Medulla oblongata (tissue), 1 donor: ENCODE measurements around the gene ZCCHC2.
A peak's percentile ranks its signal among the peaks of the same experiment; 100 is the strongest.

Experiments
- DNase-seq: peaks from one replicate; pipeline ENCODE4 v3.0.0-alpha.2; 2015; ENCODE audit errors: extremely low spot score

ZCCHC2 gene

GRCh38 chr18:62576845-62577512 lies 54.2 kb downstream of the ZCCHC2 start:
- DNase-seq, result peak; percentile 44

DNA sequence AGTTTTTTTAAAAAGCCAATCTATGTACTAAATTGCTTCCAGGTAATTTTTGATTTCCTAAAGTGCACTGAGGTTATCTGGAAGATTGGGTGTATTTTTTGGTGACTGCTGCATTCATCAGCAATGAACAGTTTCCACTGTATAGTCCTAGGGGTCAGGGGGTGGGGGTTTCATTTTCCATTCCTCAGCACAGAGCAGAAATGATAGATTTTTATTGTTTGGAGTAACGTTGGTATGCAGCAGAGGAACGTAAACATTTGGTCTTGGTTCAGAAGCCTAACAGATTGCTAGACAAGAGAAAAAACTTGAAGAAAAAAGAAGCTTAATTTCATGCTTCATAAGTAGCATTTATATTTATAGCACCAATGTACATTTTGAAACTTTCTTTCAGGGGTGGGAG lies 54.9 kb downstream of the ZCCHC2 start:
- no peak for DNase-seq

DNA sequence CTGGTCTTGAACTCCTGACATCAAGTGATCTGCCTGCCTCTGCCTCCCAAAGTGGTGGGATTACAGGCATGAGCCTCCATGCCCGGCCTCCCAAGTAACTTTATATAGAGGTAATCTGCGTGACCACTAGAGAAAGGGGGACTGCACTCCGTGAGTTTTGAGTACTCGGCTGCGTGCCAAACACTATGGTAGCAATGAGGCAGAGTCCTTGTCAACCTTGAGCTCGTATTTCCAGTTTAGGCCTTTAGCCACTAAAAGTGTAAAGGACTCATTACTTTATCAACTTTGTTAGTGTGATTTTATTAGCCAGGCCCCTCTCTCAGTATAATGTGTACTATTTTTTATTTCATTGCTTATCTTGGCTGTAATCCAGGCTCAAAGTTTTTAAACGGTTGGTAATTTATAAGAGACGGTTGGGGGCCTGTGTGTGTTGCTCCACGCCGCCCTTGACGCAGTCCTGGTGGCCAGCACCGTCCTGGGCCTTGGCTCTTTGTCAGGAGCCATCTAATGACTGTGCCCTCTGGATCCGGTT lies 56.2 kb downstream of the ZCCHC2 start:
- DNase-seq, result no peak

- peak; percentile 13 for DNase-seq
Observed at GRCh38 chr18:62583376-62583775, 60.6 kb downstream of the ZCCHC2 start.

- peak; percentile 95 for DNase-seq
Observed at GRCh38 chr18:62584241-62585120, 61.7 kb downstream of the ZCCHC2 start.

DNA sequence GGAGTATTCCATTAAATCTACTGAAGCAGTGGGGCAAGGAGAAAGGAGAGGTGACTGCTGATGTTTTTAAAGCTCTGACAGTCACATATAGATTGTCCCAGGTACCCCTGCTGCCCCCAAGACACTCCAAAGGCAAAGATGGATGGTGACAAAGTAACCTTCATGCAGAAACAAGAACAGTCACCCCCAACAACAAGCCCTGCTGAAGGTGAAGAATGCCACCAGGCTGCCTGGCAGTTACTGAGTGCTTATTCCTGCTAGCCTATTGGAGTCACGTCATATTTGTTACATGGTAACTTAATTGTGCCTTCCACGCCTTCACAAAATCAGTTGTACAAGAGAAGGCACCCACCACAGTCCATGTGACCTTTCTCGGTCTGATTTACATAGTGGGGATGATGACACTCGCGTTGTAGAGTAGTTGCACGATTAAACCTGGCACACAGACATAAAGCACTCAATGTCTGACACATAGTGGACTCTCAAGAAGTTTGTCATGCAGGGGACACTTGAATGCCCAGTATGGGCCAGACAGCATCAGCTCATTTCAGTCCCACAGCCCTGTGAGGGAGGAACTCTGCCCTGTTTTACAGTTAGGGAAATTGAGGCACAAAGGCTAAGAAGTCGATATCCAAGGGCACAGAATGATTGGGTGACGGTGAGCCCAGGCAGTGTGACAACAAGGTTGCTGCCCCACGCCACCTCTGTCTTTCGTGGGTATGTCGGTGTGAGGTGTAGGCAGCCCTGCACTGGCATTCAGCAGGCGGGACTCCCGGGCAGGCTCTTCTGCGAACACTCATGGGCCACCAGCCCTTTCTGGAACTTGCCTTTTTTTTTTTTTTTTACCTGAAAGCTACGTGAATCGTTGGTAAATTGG lies 62.7 kb downstream of the ZCCHC2 start:
- no peak for DNase-seq

GRCh38 chr18:62586151-62586774 lies 63.4 kb downstream of the ZCCHC2 start:
- peak; percentile 90 for DNase-seq

DNA sequence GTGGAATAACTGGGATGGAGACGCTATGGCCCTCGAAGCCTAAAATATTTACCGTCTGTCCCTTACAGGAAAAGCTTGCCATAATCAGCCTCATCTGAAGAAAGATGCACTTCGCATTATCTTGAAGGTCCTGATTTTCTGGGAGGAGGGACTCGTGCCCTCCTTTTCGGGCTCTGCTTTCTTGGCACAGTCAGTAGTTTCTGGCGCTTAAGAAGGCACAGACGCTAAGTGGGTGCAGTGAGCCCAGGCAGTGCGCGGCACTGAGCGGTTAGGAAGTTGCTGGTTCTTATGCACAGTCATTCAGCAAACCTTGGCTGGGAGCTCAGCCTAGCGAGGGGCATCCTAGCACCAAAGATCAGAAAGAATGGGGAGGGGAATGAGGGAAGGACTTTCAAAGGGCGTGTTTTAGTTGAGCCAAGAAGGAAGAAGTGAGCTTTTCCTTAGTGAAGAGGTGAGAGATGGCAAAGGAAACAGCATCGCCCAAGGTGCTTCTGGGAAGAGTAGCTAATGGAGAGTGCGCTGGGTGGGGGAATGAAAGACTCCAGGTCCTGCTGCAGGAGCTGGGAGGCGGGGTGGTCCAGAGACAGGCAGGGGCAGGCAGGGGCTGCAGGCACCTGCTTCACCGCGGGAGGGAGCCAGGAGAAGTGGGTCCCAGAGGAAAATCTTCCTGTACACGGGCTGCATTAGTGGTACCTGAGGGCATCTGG lies 64.1 kb downstream of the ZCCHC2 start:
- DNase-seq, result peak; percentile 47

GRCh38 chr18:62587689-62588088 lies 64.9 kb downstream of the ZCCHC2 start:
- no peak for DNase-seq

- DNase-seq, result no peak
Observed at GRCh38 chr18:62588217-62588616, 65.4 kb downstream of the ZCCHC2 start.

DNA sequence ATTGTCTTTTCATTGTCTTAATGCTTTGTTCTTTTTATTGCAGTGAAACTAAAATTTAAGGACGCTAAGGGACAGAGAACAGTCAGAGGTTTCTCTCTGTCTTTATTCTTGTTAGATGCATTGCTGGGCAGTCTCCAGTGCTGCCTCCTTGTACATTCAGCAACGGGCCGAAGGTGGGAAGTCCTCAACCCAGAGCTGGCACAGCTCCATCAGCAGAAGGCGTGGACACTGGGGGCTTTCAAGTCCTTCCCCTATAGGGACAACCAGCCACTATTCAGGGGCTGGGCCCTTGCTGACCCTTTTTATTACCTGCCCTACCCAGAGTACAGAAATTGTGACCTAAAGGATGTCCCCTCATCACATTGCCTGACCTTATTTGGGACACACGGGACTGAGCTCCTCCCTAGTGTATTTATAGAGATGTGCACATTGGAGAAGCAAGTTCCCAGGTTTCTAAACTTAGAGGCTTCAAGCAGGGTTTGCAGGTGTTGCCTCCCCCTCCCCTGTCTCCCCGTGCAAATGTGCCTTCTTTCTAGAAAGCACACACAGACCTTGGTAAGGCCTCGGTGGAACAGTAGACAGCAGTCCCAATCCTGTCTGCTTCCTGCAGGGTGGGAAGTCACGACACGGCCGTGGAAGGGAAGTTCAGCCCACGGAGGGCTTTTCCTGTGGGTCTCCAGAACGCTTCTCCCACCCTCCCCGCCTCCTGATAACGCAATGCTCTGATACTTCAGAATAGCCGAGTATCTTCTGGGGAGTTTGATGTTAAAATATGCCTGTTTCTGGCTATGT lies 68.2 kb downstream of the ZCCHC2 start:
- DNase-seq, result no peak

GRCh38 chr18:62596145-62597005 lies 73.5 kb downstream of the ZCCHC2 start:
- DNase-seq, result no peak

DNA sequence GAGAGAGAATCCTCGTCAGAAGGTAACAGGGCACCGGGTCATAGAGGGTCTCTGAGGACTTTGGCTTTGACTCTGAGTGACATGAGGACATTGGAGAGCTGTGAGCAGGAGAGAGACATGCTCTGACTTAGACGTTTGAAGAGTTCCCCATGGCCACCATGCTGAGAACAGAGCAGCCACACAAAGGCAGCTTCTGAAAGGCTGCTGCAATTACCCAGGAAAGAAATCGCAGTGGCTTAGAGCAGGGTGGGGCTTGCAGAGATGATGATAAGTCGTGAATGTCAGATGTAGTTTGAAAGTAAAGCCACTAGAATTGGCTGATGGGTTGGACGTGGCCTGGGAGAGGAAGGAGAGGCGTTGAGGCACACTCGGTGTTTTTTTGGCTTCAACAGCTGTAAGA lies 79.0 kb downstream of the ZCCHC2 start:
- no peak for DNase-seq

DNA sequence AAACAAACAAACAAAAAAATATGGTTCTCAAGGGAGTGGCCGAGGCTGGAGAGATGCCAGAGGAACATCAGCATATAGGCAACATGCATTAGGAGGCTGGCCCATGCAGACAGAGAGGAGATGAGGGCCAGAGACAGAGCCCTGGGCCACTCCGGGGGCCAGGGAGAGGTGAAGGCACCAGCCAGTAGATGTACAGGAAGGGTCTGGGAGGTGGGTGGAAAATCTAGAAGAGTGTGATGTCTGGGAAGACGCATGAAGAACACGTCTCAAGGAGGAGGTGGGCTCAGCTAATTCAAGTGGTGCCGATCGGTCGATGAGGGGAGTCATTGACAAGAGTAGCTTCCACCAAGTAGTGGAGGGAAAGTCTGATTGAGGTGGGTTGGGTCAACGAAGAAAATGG lies 79.9 kb downstream of the ZCCHC2 start:
- DNase-seq, result no peak

GRCh38 chr18:62603211-62603610 lies 80.4 kb downstream of the ZCCHC2 start:
- DNase-seq, result no peak

GRCh38 chr18:62603979-62604378 lies 81.2 kb downstream of the ZCCHC2 start:
- no peak for DNase-seq

DNA sequence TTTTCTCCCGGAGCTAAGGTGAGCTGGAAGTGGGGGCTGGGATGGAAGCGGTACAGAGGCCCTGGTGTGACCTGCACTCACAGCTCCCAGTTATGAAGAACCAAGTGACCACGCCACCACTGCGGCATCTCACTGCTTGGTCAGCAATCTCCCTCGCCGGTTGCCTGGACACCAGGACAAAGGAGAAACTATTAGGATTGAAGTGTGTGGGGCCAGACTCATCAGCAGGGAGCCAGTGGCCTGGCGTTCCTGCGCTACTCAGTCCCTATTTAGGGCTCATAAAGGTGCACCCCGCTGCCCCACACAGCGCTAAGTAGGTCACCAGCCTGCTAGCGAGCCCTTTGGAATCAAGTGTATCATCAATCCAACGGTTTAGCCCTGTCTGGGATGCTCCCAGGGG lies 82.9 kb downstream of the ZCCHC2 start:
- DNase-seq, result no peak

- DNase-seq, result no peak
Observed at GRCh38 chr18:62606106-62606505, 83.3 kb downstream of the ZCCHC2 start.

DNA sequence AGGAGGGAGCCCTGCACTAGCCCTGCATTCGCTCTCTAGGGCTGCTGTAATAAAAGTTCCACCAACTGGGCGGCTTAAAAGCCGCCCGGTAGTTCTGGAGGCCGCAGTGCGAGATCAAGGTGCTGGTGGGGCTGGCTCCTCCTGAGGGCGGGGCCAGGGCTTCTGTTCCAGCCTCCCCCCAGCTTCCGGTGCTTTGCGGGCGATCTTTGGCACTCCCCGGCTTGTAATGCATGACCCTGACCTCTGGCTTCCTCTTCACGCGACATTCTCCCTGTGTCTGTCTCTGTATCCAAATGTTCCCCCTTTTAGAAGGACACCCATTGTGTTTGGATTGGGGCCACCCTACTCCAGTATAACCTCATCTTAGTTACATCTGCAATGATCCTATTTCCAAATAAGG lies 84.5 kb downstream of the ZCCHC2 start:
- DNase-seq, result no peak
